ENCODE results near the gene PHF20.
"Not testable (repeated sequence)": the region's sequence is repeated elsewhere in the genome, so short reads cannot be mapped to it uniquely, and the experiment has no call there.

Gene PHF20

GRCh38 chr20:35934050-35934449 lies 162.2 kb downstream of the PHF20 start:
- DNase-seq (ENCODE audit: low read depth), result no peak

- no peak for DNase-seq (ENCODE audit: low read depth)
These were observed 167.4 kb downstream of the PHF20 start for GRCh38 chr20:35939264-35939663.

- no peak for DNase-seq (ENCODE audit: low read depth)
These were observed 169.8 kb downstream of the PHF20 start for GRCh38 chr20:35941620-35942019.

- DNase-seq (ENCODE audit: low read depth), result no peak
These were observed 170.4 kb downstream of the PHF20 start for GRCh38 chr20:35942243-35942642.

GRCh38 chr20:35947489-35947888 lies 175.7 kb downstream of the PHF20 start:
- no peak for DNase-seq (ENCODE audit: low read depth)

- DNase-seq (ENCODE audit: low read depth), result no peak
These were observed 176.1 kb downstream of the PHF20 start for GRCh38 chr20:35947907-35948306.

- DNase-seq (ENCODE audit: low read depth), result no peak
These were observed 178.3 kb downstream of the PHF20 start for GRCh38 chr20:35950093-35950492.

GRCh38 chr20:35952080-35952479 lies 180.3 kb downstream of the PHF20 start:
- DNase-seq (ENCODE audit: low read depth), result not testable (repeated sequence)

- no peak for DNase-seq (ENCODE audit: low read depth)
These were observed 180.9 kb downstream of the PHF20 start for GRCh38 chr20:35952480-35953386.

- DNase-seq (ENCODE audit: low read depth), result no peak
These were observed 181.8 kb downstream of the PHF20 start for GRCh38 chr20:35953387-35954199.

- peak; percentile 78 for DNase-seq (ENCODE audit: low read depth)
These were observed 182.5 kb downstream of the PHF20 start, which contains the start of gene SCAND1 for GRCh38 chr20:35954200-35954906. Gene SCAND1, minus strand, starts transcription at chr20:35954502. Its CDS starts 218 bp downstream, at chr20:35954284.

GRCh38 chr20:35954907-35955251 lies 183.1 kb downstream of the PHF20 start:
- DNase-seq (ENCODE audit: low read depth), result peak; percentile 9

- no peak for DNase-seq (ENCODE audit: low read depth)
These were observed 184.8 kb downstream of the PHF20 start for GRCh38 chr20:35956616-35957015.

GRCh38 chr20:35959291-35959690 lies 187.5 kb downstream of the PHF20 start:
- not testable (repeated sequence) for DNase-seq (ENCODE audit: low read depth)

GRCh38 chr20:35963878-35964277 lies 192.1 kb downstream of the PHF20 start:
- DNase-seq (ENCODE audit: low read depth), result no peak

GRCh38 chr20:35967979-35968640 lies 196.3 kb downstream of the PHF20 start, which contains the start of gene CNBD2:
Gene CNBD2, plus strand, starts transcription at chr20:35968590. Its CDS starts 173 bp downstream, at chr20:35968763.
- no peak for DNase-seq (ENCODE audit: low read depth)

- no peak for DNase-seq (ENCODE audit: low read depth)
These were observed 197.1 kb downstream of the PHF20 start for GRCh38 chr20:35968930-35969329.

- no peak for DNase-seq (ENCODE audit: low read depth)
These were observed 200.2 kb downstream of the PHF20 start for GRCh38 chr20:35971981-35972380.

- no peak for DNase-seq (ENCODE audit: low read depth)
These were observed 200.6 kb downstream of the PHF20 start for GRCh38 chr20:35972462-35972861.

GRCh38 chr20:35974256-35974655 lies 202.4 kb downstream of the PHF20 start:
- DNase-seq (ENCODE audit: low read depth), result no peak

GRCh38 chr20:35975576-35976373 lies 204.0 kb downstream of the PHF20 start:
- no peak for DNase-seq (ENCODE audit: low read depth)

All from non-pigmented ciliary epithelial cell (primary cell).